LNCaP clone FGC (cell line): ENCODE measurements around the gene ZMAT5.

Experiments
- DNase-seq: peaks from one replicate; pipeline ENCODE4 v3.0.0-alpha.2; 2011; ENCODE audit warnings: low read depth
- H3K4me3 ChIP-seq: 2 replicates; pipeline ENCODE4 v1.5.1; 2011; ENCODE audit warnings: mild to moderate bottlenecking, low read depth, low read length, control low read depth
- TF ChIP-seq, protein P1 (sequence below): IDR thresholded peaks from 2 replicates; pipeline ENCODE4 v1.5.1; 2012; ENCODE audit warnings: mild to moderate bottlenecking; ENCODE audit not compliant: control insufficient read depth, insufficient read depth; ENCODE audit errors: extremely low read depth

The ZMAT5 gene

DNA sequence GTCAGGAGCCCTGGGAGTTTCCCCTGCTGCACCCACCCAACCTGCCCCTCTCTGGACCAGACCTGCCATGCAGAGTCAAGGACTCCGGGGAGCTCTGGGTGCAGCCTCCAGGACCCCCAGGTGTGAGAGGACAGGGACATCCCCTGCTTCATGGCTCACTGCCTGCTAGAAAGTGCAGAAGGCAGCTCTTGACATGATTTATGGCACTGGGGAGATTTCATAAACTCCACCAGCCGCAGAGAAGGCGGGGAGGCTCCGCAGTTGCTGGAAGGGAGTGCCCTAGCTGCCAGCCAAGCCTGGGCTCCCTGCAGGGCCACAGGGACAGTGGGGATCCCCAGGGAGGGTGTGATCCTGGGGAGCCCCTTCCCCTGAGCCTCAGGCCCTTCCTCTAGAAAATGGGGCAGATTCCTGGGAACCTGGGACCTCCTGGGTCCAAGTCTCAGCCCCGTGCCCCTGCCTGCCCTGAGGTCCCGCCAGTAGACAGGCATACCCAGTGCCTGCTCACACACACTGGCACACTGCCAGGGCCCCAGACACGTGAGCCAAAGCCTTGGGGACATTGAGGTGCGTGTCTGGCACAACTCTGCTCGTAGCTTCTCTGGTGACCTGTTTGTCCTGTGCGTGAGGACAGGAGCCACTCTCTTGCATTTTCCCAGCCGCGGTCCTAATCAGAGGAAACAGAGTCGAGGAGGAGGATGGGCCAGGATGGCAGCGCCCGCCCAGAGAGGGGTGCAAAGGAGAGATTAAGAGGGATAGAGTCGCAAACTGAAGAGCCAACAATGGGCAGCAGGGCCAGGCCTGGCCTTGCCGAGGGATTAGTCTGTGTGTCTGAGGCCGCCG, 33.2 kb downstream of the ZMAT5 start:
- no peak overlapping the region for H3K4me3 ChIP-seq
- TF ChIP-seq, protein P1, sequence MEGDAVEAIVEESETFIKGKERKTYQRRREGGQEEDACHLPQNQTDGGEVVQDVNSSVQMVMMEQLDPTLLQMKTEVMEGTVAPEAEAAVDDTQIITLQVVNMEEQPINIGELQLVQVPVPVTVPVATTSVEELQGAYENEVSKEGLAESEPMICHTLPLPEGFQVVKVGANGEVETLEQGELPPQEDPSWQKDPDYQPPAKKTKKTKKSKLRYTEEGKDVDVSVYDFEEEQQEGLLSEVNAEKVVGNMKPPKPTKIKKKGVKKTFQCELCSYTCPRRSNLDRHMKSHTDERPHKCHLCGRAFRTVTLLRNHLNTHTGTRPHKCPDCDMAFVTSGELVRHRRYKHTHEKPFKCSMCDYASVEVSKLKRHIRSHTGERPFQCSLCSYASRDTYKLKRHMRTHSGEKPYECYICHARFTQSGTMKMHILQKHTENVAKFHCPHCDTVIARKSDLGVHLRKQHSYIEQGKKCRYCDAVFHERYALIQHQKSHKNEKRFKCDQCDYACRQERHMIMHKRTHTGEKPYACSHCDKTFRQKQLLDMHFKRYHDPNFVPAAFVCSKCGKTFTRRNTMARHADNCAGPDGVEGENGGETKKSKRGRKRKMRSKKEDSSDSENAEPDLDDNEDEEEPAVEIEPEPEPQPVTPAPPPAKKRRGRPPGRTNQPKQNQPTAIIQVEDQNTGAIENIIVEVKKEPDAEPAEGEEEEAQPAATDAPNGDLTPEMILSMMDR: no peak
- no peak for DNase-seq

DNA sequence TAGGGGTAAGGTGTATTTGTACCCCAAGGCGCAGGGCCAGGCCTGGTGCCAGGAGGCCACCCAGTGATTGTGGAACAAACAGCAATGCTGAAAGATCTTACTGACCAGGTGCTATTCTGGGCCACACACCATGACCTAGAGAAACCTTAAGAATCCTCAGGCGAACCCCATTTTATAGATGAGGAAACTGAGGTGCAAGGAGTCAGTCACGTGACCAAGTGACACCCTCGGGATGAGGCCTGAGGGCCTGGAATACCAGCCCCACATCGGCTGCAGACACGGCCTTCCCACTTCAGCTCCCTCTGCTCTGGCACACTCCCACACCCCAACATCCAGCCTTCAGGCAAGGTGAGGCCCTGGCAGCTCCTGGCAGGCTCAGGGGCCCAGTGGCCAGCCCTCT, 33.9 kb downstream of the ZMAT5 start:
- no peak overlapping the region for H3K4me3 ChIP-seq
- no peak for DNase-seq
- TF ChIP-seq, protein P1: no peak

DNA sequence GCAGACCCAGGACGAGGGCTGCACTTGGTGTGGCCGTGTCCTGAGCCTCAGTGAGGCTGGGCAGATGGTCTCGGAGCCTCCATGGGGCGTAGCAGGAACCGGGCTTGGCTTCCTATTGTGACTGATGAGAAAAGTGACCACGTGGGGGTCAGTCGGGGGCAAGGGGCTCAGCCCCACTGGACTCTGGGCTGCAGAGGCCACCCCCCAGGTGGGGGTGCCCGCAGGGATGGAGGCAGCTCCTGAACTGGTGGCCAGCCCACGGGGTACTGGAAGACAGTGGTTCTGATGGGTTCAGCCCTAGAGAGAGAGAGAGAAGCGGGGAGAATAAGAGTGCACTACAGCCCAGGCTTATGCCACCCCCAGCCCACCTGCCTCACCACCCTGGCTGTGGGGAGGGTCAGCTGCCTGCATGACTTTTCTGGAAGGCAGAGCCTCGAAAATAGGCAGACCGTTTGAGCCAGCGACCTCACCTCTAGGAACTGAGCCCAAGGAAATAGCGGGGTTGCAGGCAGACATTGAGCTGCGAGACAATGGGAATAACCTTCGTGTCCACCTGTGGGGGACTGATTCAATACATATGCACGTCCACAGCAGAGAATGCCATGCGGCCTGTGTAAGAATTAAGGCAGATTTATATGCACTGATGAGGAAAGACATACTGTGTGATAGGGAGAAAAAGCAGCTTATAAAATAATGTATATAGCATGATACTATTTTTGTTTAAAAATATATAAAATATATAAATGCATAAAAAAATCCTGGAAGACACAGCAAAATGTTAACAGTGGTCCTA, 35.6 kb downstream of the ZMAT5 start:
- H3K4me3 ChIP-seq: no peak overlapping the region
- TF ChIP-seq, protein P1: no peak
- DNase-seq: no peak

DNA sequence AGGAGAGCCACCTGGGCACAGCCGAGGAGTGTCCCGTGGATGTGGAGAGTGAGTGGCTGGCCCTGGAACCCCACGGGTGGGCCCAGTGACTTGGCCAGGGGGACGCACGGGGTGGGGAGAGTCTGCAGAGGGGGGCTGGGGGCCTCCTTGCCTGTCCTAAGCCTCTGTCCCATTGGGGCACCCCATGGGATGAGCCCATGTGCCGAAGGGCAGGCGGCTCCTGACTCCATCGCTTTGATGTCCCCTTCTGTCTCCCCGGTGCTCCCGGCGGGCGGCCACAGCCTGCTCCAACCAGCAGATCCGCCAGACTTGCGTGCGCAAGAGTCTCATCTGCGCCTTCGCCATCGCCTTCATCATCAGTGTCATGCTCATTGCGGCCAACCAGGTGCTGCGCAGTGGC, 37.6 kb downstream of the ZMAT5 start:
- DNase-seq: no peak
- TF ChIP-seq, protein P1: no peak
- H3K4me3 ChIP-seq: no peak overlapping the region

DNA sequence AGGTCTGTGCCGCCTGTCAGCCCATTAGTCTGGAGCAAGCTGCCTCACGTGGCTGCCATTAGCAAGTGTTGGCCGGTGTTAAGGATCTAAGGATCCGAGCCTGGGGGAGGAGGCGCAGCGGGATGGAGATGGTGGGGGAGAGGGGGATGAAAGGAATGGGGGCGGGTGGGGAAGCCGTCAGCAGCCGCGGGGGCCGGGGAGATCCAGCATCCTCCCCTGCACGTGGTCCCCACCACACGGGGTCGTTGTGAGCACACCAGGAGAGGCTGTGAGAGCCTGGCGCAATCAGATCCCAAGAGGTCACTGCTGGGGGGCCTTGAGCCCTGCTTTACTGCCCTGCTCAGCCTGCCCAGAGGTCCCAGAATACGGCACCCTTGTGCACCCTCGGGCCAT, 39.7 kb downstream of the ZMAT5 start:
- DNase-seq: no peak
- TF ChIP-seq, protein P1: no peak
- no peak overlapping the region for H3K4me3 ChIP-seq

DNA sequence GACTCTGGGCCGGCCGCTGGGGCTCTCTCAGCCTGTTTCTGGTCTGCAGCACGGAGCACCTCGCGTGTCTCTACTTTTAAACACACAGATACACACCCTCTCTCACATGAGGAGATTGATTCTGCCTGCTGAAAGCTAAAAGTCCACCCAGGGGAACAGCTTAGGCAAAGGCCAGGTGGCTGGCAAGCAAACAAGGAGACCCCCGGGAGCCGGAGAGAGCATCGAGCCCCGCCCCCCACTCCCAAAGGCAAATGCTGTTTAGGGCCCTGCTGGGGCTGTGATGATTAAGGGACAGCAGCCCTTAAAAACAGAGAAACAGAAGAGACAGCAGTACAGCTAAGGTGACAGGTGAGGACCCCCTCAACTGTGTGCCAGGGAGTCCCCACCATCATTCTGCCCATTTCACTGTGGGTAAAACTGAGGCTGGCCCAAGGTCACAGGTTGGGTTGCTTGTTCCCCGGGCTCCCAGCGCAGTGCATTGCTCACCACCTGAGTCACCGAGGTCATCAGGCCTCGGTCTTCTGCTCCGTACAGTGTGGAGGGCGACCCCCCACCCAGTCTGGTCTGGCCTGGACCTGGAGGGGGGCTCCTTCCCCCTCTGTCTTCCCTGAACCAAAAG, 40.2 kb downstream of the ZMAT5 start:
- H3K4me3 ChIP-seq: no peak overlapping the region
- TF ChIP-seq, protein P1: no peak
- no peak for DNase-seq
